CD4-positive, alpha-beta T cell (primary cell): ENCODE data around the gene PTPRD. TPM values are rescaled to one million over a fixed set of nuclear protein-coding genes. Genes with fewer than 3 reads are reported as not detected.

Experiments used
- ATAC-seq: fragments of 200-7000 bp; cut with Tn5 transposase; one replicate; pipeline ENCODE4 v1.10.0; 2022; ENCODE audit warnings: mild to moderate bottlenecking; ENCODE audit not compliant: poor library complexity
- CTCF ChIA-PET: fragments of 350-600 bp; sonication (Branson Sonifier 250); formaldehyde crosslinking; loops from one replicate; lab custom pipeline; 2021; ENCODE audit warnings: antibody characterized with exemption, inconsistent platforms; lab: Charles Lee
- POLR2A ChIA-PET: fragments of 350-600 bp; sonication (Branson Sonifier 250); formaldehyde crosslinking; loops from one replicate; lab custom pipeline; 2021; ENCODE audit warnings: antibody characterized with exemption, inconsistent platforms; lab: Charles Lee
- DNase-seq, 14 experiments: peaks; one replicate each; pipeline ENCODE4 v3.0.0-alpha.2; 2013 to 2020; ENCODE audit warnings: mixed read lengths in 2 of 14
- H3K27ac ChIP-seq, 2 donors: one replicate each; pipeline versions ENCODE4 v1.5.1 to v1.7.0; 2013; ENCODE audit warnings: low read length in 2 of 2, low read depth in 1 of 2, mild to moderate bottlenecking in 1 of 2
- H3K27me3 ChIP-seq, 2 experiments: 1 replicate in 1 of 2; 2 replicates in 1 of 2; pipeline versions ENCODE4 v1.6.1 to v1.7.0; 2013; ENCODE audit warnings: low read length in 2 of 2, control low read depth in 1 of 2, mild to moderate bottlenecking in 1 of 2, moderate library complexity in 1 of 2; ENCODE audit not compliant: insufficient read depth in 2 of 2, control insufficient read depth in 1 of 2
- H3K36me3 ChIP-seq: one replicate; pipeline ENCODE4 v1.6.1; 2013; ENCODE audit warnings: low read length, control low read depth; ENCODE audit not compliant: insufficient read depth
- H3K4me1 ChIP-seq: one replicate; pipeline ENCODE4 v1.6.1; 2013; ENCODE audit warnings: low read length, control low read depth; ENCODE audit not compliant: insufficient read depth
- H3K4me3 ChIP-seq: one replicate; pipeline ENCODE4 v1.5.1; 2013; ENCODE audit warnings: mild to moderate bottlenecking, low read length, moderate library complexity
- H3K9me3 ChIP-seq, 2 experiments: 1 replicate in 1 of 2; 2 replicates in 1 of 2; pipeline versions ENCODE4 v1.6.1 to v1.7.0; 2013; ENCODE audit warnings: low read length in 2 of 2, mild to moderate bottlenecking in 2 of 2, control low read depth in 1 of 2, moderate library complexity in 1 of 2; ENCODE audit not compliant: control insufficient read depth in 1 of 2, insufficient read depth in 1 of 2
- H3K27ac Mint-ChIP-seq: one replicate; pipeline ENCODE4 v1.8.0; 2020; ENCODE audit warnings: mixed read lengths
- H3K27me3 Mint-ChIP-seq: one replicate; pipeline ENCODE4 v1.8.0; 2021; ENCODE audit warnings: mixed read lengths
- H3K36me3 Mint-ChIP-seq: one replicate; pipeline ENCODE4 v1.8.0; 2021; ENCODE audit warnings: low read depth, mixed read lengths
- H3K4me1 Mint-ChIP-seq: one replicate; pipeline ENCODE4 v1.8.0; 2021; ENCODE audit warnings: low read depth, mixed read lengths
- H3K4me3 Mint-ChIP-seq: one replicate; pipeline ENCODE4 v1.8.0; 2020; ENCODE audit warnings: mild to moderate bottlenecking, mixed read lengths
- H3K9me3 Mint-ChIP-seq: one replicate; pipeline ENCODE4 v1.8.0; 2020; ENCODE audit warnings: mixed read lengths
- intact Hi-C, 2 experiments: fragments of 100-400 bp; cut with DNase I in 1 of 2; cut with micrococcal nuclease in 1 of 2; formaldehyde crosslinking; loops; one replicate each; pipeline versions ENCODE4 v1.15.1 to v1.9.0; 2023 to 2025; cut with DNase I, micrococcal nuclease
- total RNA-seq, 174 experiments: library from RNA in 2 of 174; stranded (reverse) in 2 of 174; gene quantifications; one replicate each; pipeline ENCODE4 v1.2.3 and lab custom pipeline; 2021 to 2026
- TF ChIP-seq, protein P1 (sequence below): fragments of 200-600 bp; IDR thresholded peaks from one replicate; pipeline ENCODE4 v1.8.0; 2022; ENCODE audit warnings: antibody characterized with exemption, mild to moderate bottlenecking

PTPRD gene
- total RNA-seq, 2 experiments from 2014 or later: not detected

DNA sequence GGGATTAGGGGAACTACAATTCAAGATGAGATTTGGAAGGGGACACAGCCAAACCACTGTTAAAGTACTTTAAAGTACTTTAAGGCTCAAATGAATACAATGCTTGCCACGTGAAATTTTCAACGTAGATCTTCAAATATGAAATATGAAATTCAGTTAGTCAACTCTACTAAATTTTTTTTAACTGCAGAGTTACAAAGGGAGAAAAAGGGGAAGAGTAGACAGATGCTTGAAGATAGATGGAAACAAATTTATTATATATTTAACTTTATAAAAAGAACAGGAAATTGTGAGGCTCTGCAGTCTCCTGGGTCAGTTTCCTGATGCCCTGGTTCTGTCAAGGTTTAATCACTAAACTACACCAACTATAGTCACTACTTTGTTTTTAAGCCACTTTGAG, 2027.8 kb downstream of the PTPRD start:
- ATAC-seq: no peak
- intact Hi-C loops: no loop called here

DNA sequence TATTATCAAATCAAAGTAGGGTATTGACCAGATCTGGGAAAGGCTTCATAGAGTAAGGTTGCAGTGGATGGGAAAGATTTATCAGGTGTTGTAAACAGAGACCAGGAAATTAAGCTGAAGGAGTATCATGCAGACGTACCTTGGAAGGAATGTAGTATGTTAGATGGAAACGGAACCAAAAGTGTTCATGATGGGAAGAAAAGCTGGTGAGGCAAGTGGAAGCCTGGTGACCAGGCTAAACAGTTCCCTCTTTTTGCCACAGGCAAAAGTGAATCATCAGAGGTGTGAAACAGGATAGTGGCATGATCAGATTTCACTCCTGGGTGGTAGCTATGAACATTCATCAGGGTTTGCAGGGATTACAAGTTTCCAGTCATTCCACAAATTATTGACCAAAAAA, 2033.1 kb downstream of the PTPRD start:
- ChIA-PET CTCF (no interaction called here), POLR2A (no interaction called here)
- no peak overlapping the region for H3K4me3 Mint-ChIP-seq
- H3K27me3 ChIP-seq: no peaks in the 10 kb centered on the region
- no peak overlapping the region for H3K4me3 ChIP-seq
- intact Hi-C loops: no loop called here
- ATAC-seq (no peak), DNase-seq (no peak)
- H3K9me3 ChIP-seq: no peaks in the 10 kb centered on the region
- H3K27ac ChIP-seq: no peak overlapping the region
- TF ChIP-seq, protein P1, sequence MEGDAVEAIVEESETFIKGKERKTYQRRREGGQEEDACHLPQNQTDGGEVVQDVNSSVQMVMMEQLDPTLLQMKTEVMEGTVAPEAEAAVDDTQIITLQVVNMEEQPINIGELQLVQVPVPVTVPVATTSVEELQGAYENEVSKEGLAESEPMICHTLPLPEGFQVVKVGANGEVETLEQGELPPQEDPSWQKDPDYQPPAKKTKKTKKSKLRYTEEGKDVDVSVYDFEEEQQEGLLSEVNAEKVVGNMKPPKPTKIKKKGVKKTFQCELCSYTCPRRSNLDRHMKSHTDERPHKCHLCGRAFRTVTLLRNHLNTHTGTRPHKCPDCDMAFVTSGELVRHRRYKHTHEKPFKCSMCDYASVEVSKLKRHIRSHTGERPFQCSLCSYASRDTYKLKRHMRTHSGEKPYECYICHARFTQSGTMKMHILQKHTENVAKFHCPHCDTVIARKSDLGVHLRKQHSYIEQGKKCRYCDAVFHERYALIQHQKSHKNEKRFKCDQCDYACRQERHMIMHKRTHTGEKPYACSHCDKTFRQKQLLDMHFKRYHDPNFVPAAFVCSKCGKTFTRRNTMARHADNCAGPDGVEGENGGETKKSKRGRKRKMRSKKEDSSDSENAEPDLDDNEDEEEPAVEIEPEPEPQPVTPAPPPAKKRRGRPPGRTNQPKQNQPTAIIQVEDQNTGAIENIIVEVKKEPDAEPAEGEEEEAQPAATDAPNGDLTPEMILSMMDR: no peak
- H3K36me3 ChIP-seq: no peaks in the 10 kb centered on the region
- H3K9me3 Mint-ChIP-seq: no peaks in the 10 kb centered on the region
- no peaks in the 10 kb centered on the region for H3K4me1 ChIP-seq
- H3K36me3 Mint-ChIP-seq: no peaks in the 10 kb centered on the region
- no peak overlapping the region for H3K27ac Mint-ChIP-seq
- H3K27me3 Mint-ChIP-seq: no peaks in the 10 kb centered on the region
- no peaks in the 10 kb centered on the region for H3K4me1 Mint-ChIP-seq

More for the DNA sequence above, 2027.8 kb downstream of the PTPRD start:
- Histone ChIP-seq H3K9me3 (no peaks in the 10 kb centered on the region), H3K4me3 (no peak overlapping the region), H3K4me1 (no peaks in the 10 kb centered on the region), H3K27ac (no peak overlapping the region), H3K36me3 (no peaks in the 10 kb centered on the region), H3K27me3 (no peaks in the 10 kb centered on the region)
- POLR2A ChIA-PET: no interaction called here
- Mint-ChIP-seq H3K9me3 (no peaks in the 10 kb centered on the region), H3K27ac (no peak overlapping the region), H3K27me3 (no peaks in the 10 kb centered on the region), H3K36me3 (no peaks in the 10 kb centered on the region), H3K4me1 (no peaks in the 10 kb centered on the region), H3K4me3 (no peak overlapping the region)
- TF ChIP-seq, protein P1: no peak
- DNase-seq: no peak
- CTCF ChIA-PET: no interaction called here

DNA sequence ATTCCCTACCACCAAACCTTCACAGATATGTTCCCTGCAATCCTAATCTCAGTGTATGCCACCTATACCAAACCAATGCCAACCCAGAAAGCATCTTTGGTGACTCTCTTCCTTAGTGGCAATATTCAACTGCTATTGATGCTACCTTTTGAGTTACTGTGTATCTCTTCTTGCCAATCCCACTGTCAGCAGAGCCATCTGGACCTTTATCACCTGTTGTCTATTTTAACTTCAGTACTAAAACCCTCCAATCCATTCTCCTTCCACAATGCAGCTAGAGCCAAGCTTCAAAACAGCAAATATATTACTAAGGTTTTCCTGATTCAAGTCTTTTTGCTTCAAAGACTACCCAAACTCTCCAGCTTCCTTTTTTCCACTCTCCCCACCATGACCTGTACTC, 2036.1 kb downstream of the PTPRD start:
- H3K27ac Mint-ChIP-seq: no peak overlapping the region
- H3K36me3 Mint-ChIP-seq: no peaks in the 10 kb centered on the region
- H3K4me3 ChIP-seq: no peak overlapping the region
- no peak overlapping the region for H3K4me3 Mint-ChIP-seq
- CTCF ChIA-PET: no interaction called here
- ATAC-seq (no peak), DNase-seq (no peak)
- POLR2A ChIA-PET: no interaction called here
- TF ChIP-seq, protein P1: no peak
- intact Hi-C loops: no loop called here
- H3K4me1 Mint-ChIP-seq: no peaks in the 10 kb centered on the region
- H3K4me1 ChIP-seq: no peaks in the 10 kb centered on the region
- no peaks in the 10 kb centered on the region for H3K9me3 ChIP-seq
- H3K27ac ChIP-seq: no peak overlapping the region
- no peaks in the 10 kb centered on the region for H3K36me3 ChIP-seq
- H3K27me3 Mint-ChIP-seq: no peaks in the 10 kb centered on the region
- H3K9me3 Mint-ChIP-seq: no peaks in the 10 kb centered on the region
- no peaks in the 10 kb centered on the region for H3K27me3 ChIP-seq
